Type B pancreatic cell (in vitro differentiated cells): ENCODE results near the gene TMEM108. TPM values are rescaled to one million over a fixed set of nuclear protein-coding genes. Genes with fewer than 3 reads are reported as not detected.

Source experiments
- DNase-seq: peaks from one replicate; pipeline ENCODE4 v3.0.0; 2021; ENCODE audit warnings: mixed read lengths; ENCODE audit not compliant: unreplicated experiment; ENCODE audit errors: extremely low spot score
- H3K27ac Mint-ChIP-seq: 2 replicates; pipeline ENCODE4 v1.8.0; 2021; ENCODE audit warnings: mild to moderate bottlenecking, mixed read lengths
- H3K27me3 Mint-ChIP-seq: 2 replicates; pipeline ENCODE4 v1.8.0; 2021; ENCODE audit warnings: mixed read lengths
- H3K36me3 Mint-ChIP-seq: 2 replicates; pipeline ENCODE4 v1.8.0; 2021; ENCODE audit warnings: mixed read lengths
- H3K4me1 Mint-ChIP-seq: one replicate; pipeline ENCODE4 v1.8.0; 2021; ENCODE audit warnings: mixed read lengths; ENCODE audit not compliant: unreplicated experiment
- H3K4me3 Mint-ChIP-seq: 2 replicates; pipeline ENCODE4 v1.8.0; 2021; ENCODE audit warnings: mild to moderate bottlenecking, mixed read lengths
- H3K9me3 Mint-ChIP-seq: 2 replicates; pipeline ENCODE4 v1.8.0; 2021; ENCODE audit warnings: mixed read lengths
- total RNA-seq: library from RNA; stranded (reverse); gene quantifications from 2 replicates; pipeline ENCODE4 v1.2.1, GENCODE V29; 2021; ENCODE audit warnings: low replicate concordance
- TF ChIP-seq, protein P1 (sequence below): fragments of 200-600 bp; sonication (generic); conservative IDR thresholded peaks from 2 replicates; pipeline ENCODE4 v1.5.0; 2021; ENCODE audit warnings: antibody characterized with exemption, mild to moderate bottlenecking

The TMEM108 gene
- total RNA-seq, 1 donor from 2014 or later: 7.4 TPM

DNA sequence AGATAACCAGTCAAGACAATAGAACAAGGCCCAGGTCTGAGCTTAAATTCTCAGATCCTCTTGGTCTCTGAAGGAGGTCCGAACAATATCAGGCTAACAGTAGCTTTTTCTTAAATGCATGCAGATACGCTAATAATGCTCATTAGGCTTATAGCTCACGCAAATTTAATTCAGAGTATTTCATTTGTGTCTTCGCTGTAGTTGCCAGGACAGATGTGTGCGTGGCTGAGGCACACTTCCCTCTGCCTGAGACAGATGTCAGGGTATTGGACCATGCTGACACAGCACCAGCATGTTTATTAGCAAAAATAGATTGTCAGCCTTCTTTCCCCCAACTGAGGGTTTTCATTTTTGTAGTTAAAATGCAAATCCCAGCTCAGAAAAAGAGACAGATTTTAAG, 258.8 kb downstream of the TMEM108 start:
- no peak for DNase-seq
- TF ChIP-seq, protein P1, sequence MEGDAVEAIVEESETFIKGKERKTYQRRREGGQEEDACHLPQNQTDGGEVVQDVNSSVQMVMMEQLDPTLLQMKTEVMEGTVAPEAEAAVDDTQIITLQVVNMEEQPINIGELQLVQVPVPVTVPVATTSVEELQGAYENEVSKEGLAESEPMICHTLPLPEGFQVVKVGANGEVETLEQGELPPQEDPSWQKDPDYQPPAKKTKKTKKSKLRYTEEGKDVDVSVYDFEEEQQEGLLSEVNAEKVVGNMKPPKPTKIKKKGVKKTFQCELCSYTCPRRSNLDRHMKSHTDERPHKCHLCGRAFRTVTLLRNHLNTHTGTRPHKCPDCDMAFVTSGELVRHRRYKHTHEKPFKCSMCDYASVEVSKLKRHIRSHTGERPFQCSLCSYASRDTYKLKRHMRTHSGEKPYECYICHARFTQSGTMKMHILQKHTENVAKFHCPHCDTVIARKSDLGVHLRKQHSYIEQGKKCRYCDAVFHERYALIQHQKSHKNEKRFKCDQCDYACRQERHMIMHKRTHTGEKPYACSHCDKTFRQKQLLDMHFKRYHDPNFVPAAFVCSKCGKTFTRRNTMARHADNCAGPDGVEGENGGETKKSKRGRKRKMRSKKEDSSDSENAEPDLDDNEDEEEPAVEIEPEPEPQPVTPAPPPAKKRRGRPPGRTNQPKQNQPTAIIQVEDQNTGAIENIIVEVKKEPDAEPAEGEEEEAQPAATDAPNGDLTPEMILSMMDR: no peak
- Mint-ChIP-seq H3K4me1 (peaks cover 19% of the 10 kb centered on the region), H3K27me3 (no peaks in the 10 kb centered on the region), H3K4me3 (no peak overlapping the region), H3K27ac (no peak overlapping the region), H3K36me3 (no peaks in the 10 kb centered on the region), H3K9me3 (no peaks in the 10 kb centered on the region)

DNA sequence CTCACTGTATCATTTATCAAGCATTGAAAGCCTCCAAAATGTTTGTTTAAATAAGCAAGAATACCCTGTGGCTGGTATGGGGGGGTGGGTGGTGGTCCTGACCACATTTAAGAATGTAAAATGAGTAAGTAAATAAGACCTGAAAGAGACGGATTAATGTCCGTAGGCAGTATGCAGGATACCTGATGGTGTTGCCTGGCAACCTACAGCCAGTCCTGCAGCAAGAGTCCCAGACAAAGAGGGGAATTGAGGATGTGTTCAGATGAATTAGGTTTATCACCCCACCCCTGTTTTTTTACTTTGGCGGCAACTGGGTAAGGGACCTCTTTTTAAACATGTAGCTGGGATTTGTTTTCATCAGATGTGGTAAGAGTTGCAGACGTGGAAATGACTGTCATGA, 261.9 kb downstream of the TMEM108 start:
- no peaks in the 10 kb centered on the region for H3K36me3 Mint-ChIP-seq
- DNase-seq: no peak
- TF ChIP-seq, protein P1: no peak
- no peaks in the 10 kb centered on the region for H3K27me3 Mint-ChIP-seq
- H3K4me1 Mint-ChIP-seq: peaks cover 19% of the 10 kb centered on the region
- H3K9me3 Mint-ChIP-seq: no peaks in the 10 kb centered on the region
- H3K4me3 Mint-ChIP-seq: no peak overlapping the region
- H3K27ac Mint-ChIP-seq: no peak overlapping the region

DNA sequence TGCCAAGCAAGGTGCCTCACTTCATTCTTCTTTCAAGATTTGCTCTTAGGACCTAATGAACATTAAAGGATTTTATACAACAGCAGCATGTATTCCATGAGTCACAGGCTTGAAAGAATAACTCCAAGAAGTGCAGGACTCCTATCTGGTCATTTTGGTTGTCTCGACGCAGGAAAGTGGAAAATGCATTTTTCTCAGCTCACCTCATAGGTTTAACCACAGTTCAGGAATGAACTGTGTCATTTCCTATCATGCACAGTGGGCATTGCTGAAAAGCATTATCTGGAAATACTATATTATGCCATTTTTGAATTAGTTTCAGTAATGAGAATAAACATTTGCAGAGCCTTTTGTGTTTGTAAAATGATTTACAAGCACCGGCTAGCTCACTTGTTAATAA, 263.0 kb downstream of the TMEM108 start:
- H3K27ac Mint-ChIP-seq: no peak overlapping the region
- peaks cover 19% of the 10 kb centered on the region for H3K4me1 Mint-ChIP-seq
- H3K27me3 Mint-ChIP-seq: no peaks in the 10 kb centered on the region
- no peaks in the 10 kb centered on the region for H3K36me3 Mint-ChIP-seq
- TF ChIP-seq, protein P1: no peak
- no peak overlapping the region for H3K4me3 Mint-ChIP-seq
- no peaks in the 10 kb centered on the region for H3K9me3 Mint-ChIP-seq
- DNase-seq: no peak

DNA sequence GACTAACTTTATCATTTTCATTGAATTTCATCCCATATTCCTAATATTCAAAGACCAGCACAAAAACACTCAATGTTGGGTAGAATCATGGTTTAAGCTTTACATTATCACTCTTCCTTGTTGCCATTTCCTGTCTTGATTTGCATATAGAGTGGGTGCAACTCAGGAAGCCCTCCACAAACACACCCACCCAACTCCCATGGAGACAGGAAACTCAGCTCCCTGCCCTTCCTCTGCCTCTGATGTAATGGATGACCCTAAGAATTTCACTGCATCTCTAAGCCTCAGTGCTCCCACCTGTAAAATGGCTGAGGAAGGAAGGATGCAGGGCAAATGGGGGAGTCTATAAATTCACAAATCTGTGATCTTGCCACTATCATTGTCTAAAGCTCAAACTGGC, 263.5 kb downstream of the TMEM108 start:
- no peaks in the 10 kb centered on the region for H3K27me3 Mint-ChIP-seq
- no peak for DNase-seq
- H3K27ac Mint-ChIP-seq: no peak overlapping the region
- H3K4me3 Mint-ChIP-seq: no peak overlapping the region
- H3K4me1 Mint-ChIP-seq: peaks cover 19% of the 10 kb centered on the region
- H3K9me3 Mint-ChIP-seq: no peaks in the 10 kb centered on the region
- no peaks in the 10 kb centered on the region for H3K36me3 Mint-ChIP-seq
- TF ChIP-seq, protein P1: no peak

DNA sequence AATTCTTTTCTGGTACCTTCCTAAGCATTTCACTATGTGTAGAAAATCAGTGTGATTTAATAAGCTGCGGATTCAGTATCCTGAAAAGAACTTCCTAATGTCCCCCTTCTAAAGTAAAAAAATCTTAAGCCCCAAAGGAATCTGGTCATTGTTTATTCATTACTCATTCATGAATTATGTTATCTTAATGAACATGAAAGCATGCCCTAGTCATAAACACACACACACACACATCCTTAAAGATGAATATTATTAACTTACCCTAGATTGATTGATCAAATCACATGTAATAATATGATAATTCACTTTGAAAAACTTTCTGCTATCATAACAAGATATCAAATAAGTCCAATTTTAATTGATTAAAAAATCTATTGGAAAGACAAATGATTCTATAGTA, 265.2 kb downstream of the TMEM108 start:
- Mint-ChIP-seq H3K27me3 (no peaks in the 10 kb centered on the region), H3K9me3 (no peaks in the 10 kb centered on the region), H3K36me3 (no peaks in the 10 kb centered on the region), H3K27ac (no peak overlapping the region), H3K4me1 (peaks cover 19% of the 10 kb centered on the region), H3K4me3 (no peak overlapping the region)
- TF ChIP-seq, protein P1: no peak
- no peak for DNase-seq

DNA sequence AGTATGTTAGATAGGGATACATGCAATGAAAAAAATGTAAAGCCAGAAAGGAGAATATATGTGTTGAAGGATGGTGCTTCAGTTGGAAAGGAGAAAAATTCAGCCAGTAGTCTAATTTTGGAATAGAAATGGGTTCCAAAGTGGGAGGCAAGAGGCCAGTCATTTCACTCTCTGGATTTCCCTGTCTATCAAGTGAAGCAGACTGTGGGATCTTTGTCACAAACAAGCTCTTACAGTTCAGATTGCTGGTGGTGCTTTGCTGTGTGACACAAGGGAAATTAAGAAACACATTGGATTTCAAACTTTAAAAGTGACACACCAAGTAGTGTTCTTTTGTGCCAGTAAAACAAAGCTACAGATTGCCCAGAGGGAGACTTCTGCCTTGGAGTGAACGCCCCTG, 279.7 kb downstream of the TMEM108 start:
- Mint-ChIP-seq H3K4me3 (no peak overlapping the region), H3K36me3 (no peaks in the 10 kb centered on the region), H3K4me1 (no peaks in the 10 kb centered on the region), H3K27ac (no peak overlapping the region), H3K27me3 (no peaks in the 10 kb centered on the region), H3K9me3 (peaks cover 9% of the 10 kb centered on the region)
- DNase-seq: no peak
- TF ChIP-seq, protein P1: no peak
